DMS 273 treated with DMSO at 0.1 percent for 48 hours (cell line): ENCODE data around the gene TSPEAR.
"Not testable (repeated sequence)": the region's sequence is repeated elsewhere in the genome, so short reads cannot be mapped to it uniquely, and the experiment has no call there.

Experiments
- DNase-seq: peaks from one replicate; lab custom pipeline; 2025; lab: John Stamatoyannopoulos, UW

Gene TSPEAR

DNA sequence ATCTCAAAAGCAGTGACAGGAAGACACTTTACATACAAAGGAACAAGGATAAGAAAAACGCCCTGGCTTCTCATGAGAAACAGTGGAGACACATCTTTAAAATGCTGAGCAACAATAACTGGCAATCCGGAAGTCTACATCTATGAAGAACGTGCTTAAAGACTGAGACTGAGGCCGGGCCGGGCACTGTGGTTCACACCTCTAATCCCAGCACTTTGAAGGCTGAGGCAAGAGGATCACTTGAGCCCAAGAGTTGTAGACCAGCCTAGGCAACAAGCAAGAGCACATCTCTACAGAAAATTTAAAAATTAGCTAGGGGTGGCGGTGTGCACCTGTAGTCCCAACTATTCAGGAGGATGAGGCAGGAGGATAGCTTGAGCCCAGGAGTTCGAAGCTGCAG lies 27.3 kb downstream of the TSPEAR start:
- no peak for DNase-seq

DNA sequence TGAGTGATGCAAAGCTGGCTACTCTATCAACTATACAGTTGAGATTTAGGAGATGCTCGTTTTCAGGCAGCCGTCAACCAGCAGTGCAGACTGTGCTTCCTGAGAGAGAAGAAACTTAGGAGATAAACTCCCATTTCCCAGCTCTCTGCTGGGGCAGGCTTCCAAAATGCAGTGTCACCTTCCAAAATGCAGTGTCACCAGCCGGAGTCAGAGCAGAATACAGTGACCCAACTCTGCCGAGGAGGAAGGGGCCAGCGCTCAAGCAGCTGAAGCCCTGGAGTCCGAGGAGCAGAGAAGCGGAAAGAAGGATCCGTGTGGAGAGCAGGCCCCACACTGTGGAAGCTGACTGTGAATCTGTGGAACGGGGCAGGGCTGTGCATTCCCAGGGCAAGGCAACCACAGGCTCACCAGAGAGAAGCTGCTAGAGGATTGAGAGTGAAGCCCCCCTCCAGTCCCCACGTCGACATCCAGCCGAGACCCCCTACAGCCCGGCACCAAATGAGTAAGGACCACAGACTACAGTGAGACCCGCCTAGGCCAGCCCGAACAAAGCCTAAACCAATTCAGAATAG lies 28.7 kb downstream of the TSPEAR start:
- DNase-seq, result no peak

- peak; percentile 42 for DNase-seq
These were observed 29.4 kb downstream of the TSPEAR start, which contains the start of gene KRTAP12-1 for GRCh38 chr21:44681861-44682579. TSS of gene KRTAP12-1 (minus strand) at chr21:44682163. CDS start at chr21:44682123, 40 bp downstream.

DNA sequence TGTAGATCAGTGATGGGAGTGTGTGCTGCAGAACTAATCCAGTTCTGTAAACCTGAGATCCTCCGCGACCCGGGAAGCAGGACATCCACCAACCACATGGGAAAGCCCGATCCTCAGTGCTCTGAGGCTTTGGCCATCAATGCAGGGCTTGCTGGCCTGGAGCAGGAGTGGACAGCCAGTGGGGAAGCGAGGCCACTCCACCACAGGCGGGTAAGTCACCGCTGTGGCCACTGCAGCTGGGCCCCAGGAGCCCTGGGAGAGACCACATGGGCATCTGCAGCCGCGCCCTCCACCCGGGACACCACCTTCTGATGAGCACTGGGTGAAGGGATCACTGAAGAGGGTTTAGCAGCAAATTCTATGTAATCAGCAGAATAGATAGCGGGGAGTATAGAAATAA lies 30.2 kb downstream of the TSPEAR start:
- DNase-seq, result no peak

GRCh38 chr21:44677881-44678280 lies 33.5 kb downstream of the TSPEAR start:
- no peak for DNase-seq

DNA sequence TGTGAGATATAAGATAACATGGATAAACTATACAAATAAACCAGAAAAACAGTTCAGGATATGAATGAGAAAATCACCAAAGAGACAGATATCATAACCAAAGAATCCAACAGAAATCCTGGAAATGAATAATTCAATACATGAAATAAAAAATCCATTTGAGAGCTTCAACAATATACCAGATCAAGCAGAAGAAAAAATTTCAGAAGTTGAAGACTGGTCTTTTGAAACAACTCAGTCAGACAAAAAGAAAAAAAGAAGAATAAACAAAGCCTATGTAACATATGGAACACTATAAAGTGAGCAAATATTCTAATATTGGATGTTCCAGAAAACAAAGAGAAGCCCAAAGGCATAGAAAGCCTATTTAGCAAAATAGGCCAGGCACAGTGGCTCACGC lies 39.5 kb downstream of the TSPEAR start:
- no peak for DNase-seq

DNA sequence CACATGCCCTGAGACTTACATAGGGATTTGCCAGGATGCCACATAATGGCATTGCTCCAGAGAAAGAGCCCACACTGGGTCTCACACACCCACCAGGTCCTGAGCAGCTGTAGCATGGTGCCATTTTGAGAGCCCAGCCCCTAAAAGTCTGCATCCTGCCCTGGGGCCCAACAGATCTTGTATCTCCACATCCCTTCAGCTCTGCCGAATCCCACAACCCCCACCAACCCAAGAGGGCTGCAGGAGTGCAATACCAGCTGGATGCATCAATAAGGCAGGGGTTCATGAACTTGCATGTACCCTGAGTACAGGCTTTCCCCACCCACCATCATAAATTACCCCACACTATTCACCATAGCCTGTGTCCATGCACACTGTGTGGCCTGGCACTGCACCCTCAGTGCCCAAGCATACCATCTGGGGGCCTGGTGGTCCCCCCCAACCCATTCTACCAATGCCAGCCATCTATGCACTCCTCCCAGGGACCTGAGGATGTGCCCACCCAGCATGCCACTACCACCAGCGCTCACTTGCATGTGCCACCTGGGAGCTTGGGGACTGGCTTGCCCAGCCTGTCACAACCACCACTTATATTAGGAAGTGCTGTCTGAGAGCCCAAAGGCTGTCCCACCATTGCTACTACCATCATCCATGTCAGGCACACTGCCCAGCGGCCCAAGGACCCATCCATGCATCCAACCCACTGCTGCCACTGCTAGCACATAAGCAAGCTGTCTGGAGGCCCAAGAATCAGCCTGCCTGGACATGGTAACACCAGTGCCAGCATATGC lies 40.5 kb downstream of the TSPEAR start:
- DNase-seq, result no peak

DNA sequence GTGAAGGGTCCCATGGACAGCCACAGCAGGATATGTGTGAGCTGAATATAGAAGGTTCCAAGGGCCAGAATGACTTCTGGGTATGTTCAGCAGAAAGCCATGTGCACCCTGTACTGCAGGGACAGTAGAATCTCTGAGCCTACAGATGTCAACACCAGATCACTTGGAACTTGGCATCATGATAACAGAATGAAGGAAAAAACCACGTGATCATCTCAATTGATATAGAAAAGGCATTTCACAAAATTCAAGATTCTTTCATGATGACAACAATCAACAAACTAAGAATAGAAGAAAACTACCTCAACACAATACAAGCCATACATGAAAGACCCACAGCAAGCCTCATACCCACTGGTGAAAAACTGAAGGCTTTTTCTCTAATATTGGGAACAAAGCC lies 43.8 kb downstream of the TSPEAR start:
- no peak for DNase-seq

DNA sequence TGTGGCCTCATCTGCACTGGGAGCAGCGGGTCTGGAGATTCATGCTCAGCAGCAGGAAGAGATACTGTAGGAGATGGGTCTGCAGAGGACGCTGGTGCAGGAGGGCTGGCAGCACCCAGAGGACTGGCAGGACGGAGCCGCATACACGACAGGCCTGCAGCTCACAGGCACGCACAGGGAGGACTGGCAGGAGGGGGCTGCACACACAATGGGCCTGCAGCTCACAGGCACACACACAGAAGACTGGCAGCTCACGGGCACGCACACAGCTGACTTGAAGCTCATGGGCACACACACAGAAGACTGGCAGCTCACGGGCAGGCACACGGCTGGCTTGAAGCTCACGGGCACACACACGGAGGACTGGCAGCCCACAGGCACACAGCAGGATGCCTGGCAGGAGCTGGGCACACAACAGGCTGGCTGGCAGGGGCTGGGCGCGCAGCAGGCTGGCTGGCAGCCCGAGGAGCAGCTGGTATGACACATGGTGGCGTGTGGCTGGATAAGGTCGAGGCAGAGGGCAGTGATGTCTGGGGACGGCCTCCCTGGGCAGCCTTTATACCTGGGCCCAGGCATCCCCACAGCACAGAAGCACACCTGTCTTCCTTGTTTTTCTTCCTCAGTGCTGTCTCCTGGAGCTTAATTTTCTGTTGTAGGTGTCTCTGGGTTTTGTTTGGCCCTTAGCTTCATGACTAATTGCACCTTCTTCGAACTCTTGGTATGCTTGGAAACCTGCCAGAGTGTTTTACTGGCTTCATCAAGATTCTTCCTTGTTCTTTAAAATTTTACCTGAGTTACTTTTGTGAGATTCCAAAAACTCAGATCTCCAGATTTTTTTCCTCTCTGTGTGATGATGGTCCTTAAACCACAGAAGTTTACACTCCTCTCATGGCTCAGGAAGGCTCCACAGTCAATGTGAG lies 44.7 kb downstream of the TSPEAR start, which contains the start of gene KRTAP12-2:
Gene KRTAP12-2, minus strand, starts transcription at position 527 of the 920 bp plus-strand sequence. Its CDS starts 41 bp downstream, at position 486.
- peak; percentile 61 for DNase-seq

DNA sequence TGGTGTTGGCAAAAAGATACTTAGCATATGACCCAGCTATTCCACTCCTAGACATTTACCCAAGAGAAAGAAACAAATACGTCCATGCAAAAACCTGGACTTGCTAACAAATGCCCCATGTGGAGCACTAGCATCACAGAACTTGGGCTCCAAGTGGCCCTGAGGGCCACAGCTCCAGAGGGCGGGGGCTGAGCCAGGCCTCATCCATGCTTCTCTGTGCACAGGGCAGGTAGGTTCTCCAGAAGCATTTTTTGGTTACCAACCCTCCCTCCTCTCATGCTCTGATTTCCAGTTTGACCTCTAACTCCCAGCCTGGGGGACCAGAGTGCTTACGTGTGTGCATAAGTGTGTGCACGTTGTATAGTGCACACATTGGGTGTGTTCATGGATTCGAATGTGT lies 46.7 kb downstream of the TSPEAR start:
- no peak for DNase-seq

GRCh38 chr21:44661567-44661966 lies 49.8 kb downstream of the TSPEAR start:
- not testable (repeated sequence) for DNase-seq

- DNase-seq, result no peak
These were observed 52.3 kb downstream of the TSPEAR start for GRCh38 chr21:44658913-44659595.

DNA sequence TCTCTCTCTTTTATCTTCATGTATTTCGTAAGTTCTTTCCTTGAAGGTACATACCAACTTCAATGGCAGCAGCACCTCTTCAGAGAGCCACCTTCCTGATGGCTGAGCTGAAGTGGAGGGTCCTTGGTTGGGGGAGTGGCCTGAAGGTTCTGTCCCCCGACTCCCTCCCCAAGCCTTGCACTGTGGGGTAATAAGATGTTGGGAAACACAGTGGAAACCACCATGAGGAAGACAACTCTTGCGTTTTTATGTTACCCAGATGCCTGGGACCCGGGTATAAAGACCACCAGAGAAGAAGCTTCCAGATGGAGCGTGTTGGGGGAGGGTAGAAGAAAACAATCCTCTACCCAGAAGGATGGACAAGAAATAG lies 52.8 kb downstream of the TSPEAR start:
- DNase-seq, result no peak

DNA sequence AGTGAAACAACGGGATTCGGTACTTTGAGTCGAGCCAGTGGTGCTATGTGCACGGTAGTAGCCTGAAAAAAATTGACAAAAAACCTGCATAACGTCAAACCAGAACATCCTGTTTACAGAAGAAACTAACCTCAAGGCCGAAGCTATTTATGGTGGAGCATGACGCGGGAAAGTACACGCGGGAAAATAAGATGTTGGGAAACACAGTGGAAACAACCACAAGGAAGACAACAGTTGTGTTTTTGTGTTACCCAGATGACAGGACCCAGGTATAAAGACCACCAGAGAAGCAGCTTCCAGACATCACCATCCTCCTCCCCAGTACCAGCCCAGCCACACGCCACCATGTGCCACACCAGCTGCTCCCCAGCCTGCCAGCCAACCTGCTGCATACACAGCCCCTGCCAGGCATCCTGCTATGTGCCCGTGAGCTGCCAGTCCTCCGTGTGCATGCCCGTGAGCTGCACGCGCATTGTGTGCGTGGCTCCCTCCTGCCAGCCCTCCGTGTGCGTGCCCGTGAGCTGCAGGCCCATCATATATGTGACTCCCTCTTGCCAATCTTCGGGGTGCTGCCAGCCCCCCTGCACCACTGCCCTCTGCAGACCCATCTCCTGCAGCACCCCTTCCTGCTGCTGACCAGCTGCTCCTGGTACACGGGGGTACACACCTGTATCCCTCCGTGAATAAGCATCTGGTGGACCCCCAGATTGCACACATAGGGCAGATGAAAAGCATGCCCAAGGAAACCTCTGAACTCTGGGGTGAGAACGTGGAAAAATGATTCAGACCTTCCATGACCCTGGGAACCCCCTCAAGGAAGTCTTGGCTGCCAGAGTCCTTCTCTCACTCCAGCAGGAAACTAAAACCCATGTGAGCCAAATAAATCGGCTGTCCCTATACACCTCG lies 53.5 kb downstream of the TSPEAR start, which contains the start of gene KRTAP12-3:
Gene KRTAP12-3, plus strand, starts transcription at position 298 of the 906 bp plus-strand sequence. Its CDS starts 48 bp downstream, at position 346.
- no peak for DNase-seq

DNA sequence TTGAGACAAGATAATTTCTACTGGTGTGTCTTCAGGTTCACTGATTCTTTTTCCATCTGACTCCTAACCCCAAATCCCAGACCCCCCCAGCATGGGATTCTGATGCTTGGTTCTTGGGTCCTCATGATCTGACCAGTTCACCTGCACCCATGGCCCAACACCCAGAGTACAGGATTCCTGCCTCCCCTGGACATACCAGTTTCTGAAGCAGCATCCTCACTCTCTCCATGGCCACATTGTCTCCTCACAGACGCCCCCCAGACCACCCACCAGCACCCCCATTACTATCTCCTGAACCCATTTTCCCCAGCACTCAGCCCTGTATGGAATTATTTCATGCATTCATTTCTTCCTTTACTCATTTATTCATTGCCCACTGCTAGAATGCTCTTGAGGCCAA lies 54.5 kb downstream of the TSPEAR start:
- no peak for DNase-seq

GRCh38 chr21:44654576-44655175 lies 56.7 kb downstream of the TSPEAR start, which contains the start of gene KRTAP12-4:
TSS of gene KRTAP12-4 (minus strand) at chr21:44654659. CDS start at chr21:44654614, 45 bp downstream.
- no peak for DNase-seq

GRCh38 chr21:44653656-44654575 lies 57.5 kb downstream of the TSPEAR start:
- DNase-seq, result no peak

DNA sequence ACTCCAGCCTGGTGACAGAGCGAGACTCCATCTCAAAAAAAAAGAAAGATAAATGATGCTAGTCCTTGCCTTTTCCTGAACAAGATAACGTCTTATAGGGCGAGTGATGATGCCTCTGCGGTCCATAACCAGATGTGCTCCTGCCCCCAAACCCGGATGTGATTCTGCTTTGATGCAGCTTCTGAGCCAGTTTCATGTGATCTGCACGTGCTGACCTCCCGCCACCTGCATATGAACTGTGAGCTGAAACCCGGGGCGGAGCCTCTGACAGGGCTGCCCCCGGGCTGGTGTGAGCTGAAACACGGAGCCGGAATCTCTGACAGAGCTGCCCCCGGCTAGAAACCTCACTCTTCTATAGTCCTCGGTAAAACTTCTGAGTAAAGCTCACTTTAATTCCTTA lies 58.2 kb downstream of the TSPEAR start:
- no peak for DNase-seq
